BLaER1 (cell line): Measurements from ENCODE around the gene GNAO1.
A peak's percentile ranks its signal among the peaks of the same experiment; 100 is the strongest.

Source experiments
- H3K27ac ChIP-seq: shearing (Covaris generic); formaldehyde crosslinking; 2 replicates; pipeline ENCODE4 v1.8.1; 2022
- H3K27me3 ChIP-seq: shearing (Covaris generic); formaldehyde crosslinking; 2 replicates; pipeline ENCODE4 v1.8.1; 2022
- H3K36me3 ChIP-seq: shearing (Covaris generic); formaldehyde crosslinking; 2 replicates; pipeline ENCODE4 v1.8.1; 2022
- H3K4me1 ChIP-seq: shearing (Covaris generic); formaldehyde crosslinking; 2 replicates; pipeline ENCODE4 v1.8.1; 2022
- H3K4me2 ChIP-seq: shearing (Covaris generic); formaldehyde crosslinking; 2 replicates; pipeline ENCODE4 v1.8.1; 2022
- H3K4me3 ChIP-seq: shearing (Covaris generic); formaldehyde crosslinking; 2 replicates; pipeline ENCODE4 v1.8.1; 2022
- H3K9ac ChIP-seq: shearing (Covaris generic); formaldehyde crosslinking; 2 replicates; pipeline ENCODE4 v1.8.1; 2022
- H3K9me3 ChIP-seq: shearing (Covaris generic); formaldehyde crosslinking; 2 replicates; pipeline ENCODE4 v1.8.1; 2022
- H4K20me1 ChIP-seq: shearing (Covaris generic); formaldehyde crosslinking; 2 replicates; pipeline ENCODE4 v1.8.1; 2022
- Cebpa-rat ChIP-seq: shearing (Covaris generic); IDR thresholded peaks from 2 replicates; pipeline ENCODE4 v1.8.1; 2022

Gene GNAO1

GRCh38 chr16:56336071-56336688, 144.9 kb downstream of the GNAO1 start:
- Histone ChIP-seq H3K27ac (peak overlapping the region; percentile 64; the same call in 1 of the 2 replicates), H3K4me2 (peak overlapping the region; percentile 89), H3K9me3 (no peaks in the 10 kb centered on the region), H3K4me1 (peaks cover 74% of the 10 kb centered on the region), H3K9ac (no peak overlapping the region; the same call in 1 of the 2 replicates), H3K4me3 (no peak overlapping the region), H4K20me1 (no peaks in the 10 kb centered on the region), H3K27me3 (no peaks in the 10 kb centered on the region), H3K36me3 (no peaks in the 10 kb centered on the region)
- TF ChIP-seq Cebpa-rat, result no peak

GRCh38 chr16:56336711-56337110, 145.4 kb downstream of the GNAO1 start:
- no peak for TF ChIP-seq Cebpa-rat
- H3K4me2 ChIP-seq, result peak overlapping the region; percentile 89
- H3K9ac ChIP-seq, result peak overlapping the region; percentile 50; the same call in 1 of the 2 replicates
- H4K20me1 ChIP-seq, result no peaks in the 10 kb centered on the region
- no peaks in the 10 kb centered on the region for H3K27me3 ChIP-seq
- H3K4me3 ChIP-seq, result no peak overlapping the region
- H3K4me1 ChIP-seq, result peaks cover 70% of the 10 kb centered on the region
- peak overlapping the region; percentile 64; the same call in 1 of the 2 replicates for H3K27ac ChIP-seq
- H3K36me3 ChIP-seq, result no peaks in the 10 kb centered on the region
- H3K9me3 ChIP-seq, result no peaks in the 10 kb centered on the region

GRCh38 chr16:56337131-56337857, 146.0 kb downstream of the GNAO1 start:
- Histone ChIP-seq H3K27me3 (no peaks in the 10 kb centered on the region), H4K20me1 (no peaks in the 10 kb centered on the region), H3K9me3 (no peaks in the 10 kb centered on the region), H3K4me2 (peak overlapping the region; percentile 89), H3K36me3 (no peaks in the 10 kb centered on the region), H3K9ac (peak overlapping the region; percentile 50; the same call in 1 of the 2 replicates), H3K4me3 (peak overlapping the region; percentile 38; the same call in 1 of the 2 replicates), H3K4me1 (peaks cover 64% of the 10 kb centered on the region), H3K27ac (peak overlapping the region; percentile 64)
- peak; percentile 62 for TF ChIP-seq Cebpa-rat

- no peak for TF ChIP-seq Cebpa-rat
- peak overlapping the region; percentile 50; the same call in 1 of the 2 replicates for H3K9ac ChIP-seq
- no peaks in the 10 kb centered on the region for H4K20me1 ChIP-seq
- peak overlapping the region; percentile 38; the same call in 1 of the 2 replicates for H3K4me3 ChIP-seq
- no peaks in the 10 kb centered on the region for H3K27me3 ChIP-seq
- H3K36me3 ChIP-seq, result no peaks in the 10 kb centered on the region
- peak overlapping the region; percentile 89 for H3K4me2 ChIP-seq
- peak overlapping the region; percentile 64 for H3K27ac ChIP-seq
- H3K4me1 ChIP-seq, result peaks cover 59% of the 10 kb centered on the region
- no peaks in the 10 kb centered on the region for H3K9me3 ChIP-seq
Measured at GRCh38 chr16:56337858-56338325, 146.6 kb downstream of the GNAO1 start.

GRCh38 chr16:56338566-56339318, 147.5 kb downstream of the GNAO1 start:
- H3K27ac ChIP-seq, result peak overlapping the region; percentile 64; the same call in 1 of the 2 replicates
- no peaks in the 10 kb centered on the region for H4K20me1 ChIP-seq
- peaks cover 51% of the 10 kb centered on the region for H3K4me1 ChIP-seq
- H3K27me3 ChIP-seq, result no peaks in the 10 kb centered on the region
- peak overlapping the region; percentile 89 for H3K4me2 ChIP-seq
- H3K36me3 ChIP-seq, result no peaks in the 10 kb centered on the region
- no peaks in the 10 kb centered on the region for H3K9me3 ChIP-seq
- TF ChIP-seq Cebpa-rat, result no peak
- no peak overlapping the region for H3K4me3 ChIP-seq
- no peak overlapping the region for H3K9ac ChIP-seq

- H3K27ac ChIP-seq, result no peak overlapping the region
- no peaks in the 10 kb centered on the region for H3K36me3 ChIP-seq
- no peak for TF ChIP-seq Cebpa-rat
- H3K4me1 ChIP-seq, result peaks cover 43% of the 10 kb centered on the region
- no peak overlapping the region for H3K4me3 ChIP-seq
- H3K4me2 ChIP-seq, result no peak overlapping the region
- no peaks in the 10 kb centered on the region for H4K20me1 ChIP-seq
- H3K9me3 ChIP-seq, result no peaks in the 10 kb centered on the region
- H3K27me3 ChIP-seq, result no peaks in the 10 kb centered on the region
- H3K9ac ChIP-seq, result no peak overlapping the region
Measured at GRCh38 chr16:56339431-56340195, 148.3 kb downstream of the GNAO1 start.

- H3K4me3 ChIP-seq, result no peak overlapping the region
- no peaks in the 10 kb centered on the region for H3K9me3 ChIP-seq
- H3K4me2 ChIP-seq, result no peak overlapping the region
- H3K4me1 ChIP-seq, result peaks cover 37% of the 10 kb centered on the region
- H3K36me3 ChIP-seq, result no peaks in the 10 kb centered on the region
- no peaks in the 10 kb centered on the region for H4K20me1 ChIP-seq
- no peak overlapping the region for H3K9ac ChIP-seq
- no peak for TF ChIP-seq Cebpa-rat
- H3K27ac ChIP-seq, result no peak overlapping the region
- no peaks in the 10 kb centered on the region for H3K27me3 ChIP-seq
Measured at GRCh38 chr16:56340416-56340815, 149.1 kb downstream of the GNAO1 start.

- no peak overlapping the region for H3K4me2 ChIP-seq
- H3K27ac ChIP-seq, result no peak overlapping the region
- no peaks in the 10 kb centered on the region for H3K36me3 ChIP-seq
- no peak overlapping the region for H3K9ac ChIP-seq
- H3K4me1 ChIP-seq, result peaks cover 32% of the 10 kb centered on the region
- TF ChIP-seq Cebpa-rat, result no peak
- H3K9me3 ChIP-seq, result no peaks in the 10 kb centered on the region
- no peaks in the 10 kb centered on the region for H3K27me3 ChIP-seq
- H3K4me3 ChIP-seq, result no peak overlapping the region
- H4K20me1 ChIP-seq, result no peaks in the 10 kb centered on the region
Measured at GRCh38 chr16:56340864-56341365, 149.6 kb downstream of the GNAO1 start.
